ENCODE results near the gene CACNA1B. TPM values are rescaled to one million over a fixed set of nuclear protein-coding genes. Genes with fewer than 3 reads are reported as not detected.

Gene CACNA1B
- total and polyA plus RNA-seq, 2 donors from 2014 or later = 0.03 TPM; not detected in 1

DNA sequence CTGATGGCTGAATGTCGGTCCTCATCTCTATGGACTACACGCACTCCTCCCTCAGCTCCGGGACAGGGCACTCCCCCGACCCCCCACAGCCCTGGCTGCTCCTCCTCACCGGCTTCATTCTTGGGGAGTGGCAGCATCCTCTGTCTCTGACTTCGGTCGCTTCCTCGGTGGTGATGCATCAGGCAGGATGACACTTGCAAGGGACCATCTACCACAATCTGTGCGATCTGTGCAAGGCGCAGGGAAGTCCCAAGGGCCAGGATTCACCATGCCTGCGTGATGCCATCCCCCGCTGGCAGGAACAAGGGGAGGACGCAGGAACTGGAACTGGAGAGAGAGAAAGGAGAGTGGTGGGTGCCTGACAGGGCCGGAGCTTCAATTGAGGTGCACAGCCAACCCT is 2.2 kb upstream of the CACNA1B start:
- H3K9me3 ChIP-seq (ENCODE audit: control insufficient read depth in 2 of 3, insufficient read depth in 1 of 3, low read length in 3 of 3) = no peaks in the 10 kb centered on the region
- DNase-seq = no peak
- FAIRE-seq = no peak
- no peaks in the 10 kb centered on the region for H3K36me3 ChIP-seq (ENCODE audit: control insufficient read depth in 2 of 3, insufficient read depth in 3 of 3, low read length in 3 of 3)
- intact Hi-C loops (cut with DNase I) = no loop called here
- H3K4me3 ChIP-seq (ENCODE audit: low read length in 3 of 3) = no peak overlapping the region
- H3K9ac ChIP-seq (ENCODE audit: low read length in 3 of 3) = no peak overlapping the region
- TF ChIP-seq, protein P1, sequence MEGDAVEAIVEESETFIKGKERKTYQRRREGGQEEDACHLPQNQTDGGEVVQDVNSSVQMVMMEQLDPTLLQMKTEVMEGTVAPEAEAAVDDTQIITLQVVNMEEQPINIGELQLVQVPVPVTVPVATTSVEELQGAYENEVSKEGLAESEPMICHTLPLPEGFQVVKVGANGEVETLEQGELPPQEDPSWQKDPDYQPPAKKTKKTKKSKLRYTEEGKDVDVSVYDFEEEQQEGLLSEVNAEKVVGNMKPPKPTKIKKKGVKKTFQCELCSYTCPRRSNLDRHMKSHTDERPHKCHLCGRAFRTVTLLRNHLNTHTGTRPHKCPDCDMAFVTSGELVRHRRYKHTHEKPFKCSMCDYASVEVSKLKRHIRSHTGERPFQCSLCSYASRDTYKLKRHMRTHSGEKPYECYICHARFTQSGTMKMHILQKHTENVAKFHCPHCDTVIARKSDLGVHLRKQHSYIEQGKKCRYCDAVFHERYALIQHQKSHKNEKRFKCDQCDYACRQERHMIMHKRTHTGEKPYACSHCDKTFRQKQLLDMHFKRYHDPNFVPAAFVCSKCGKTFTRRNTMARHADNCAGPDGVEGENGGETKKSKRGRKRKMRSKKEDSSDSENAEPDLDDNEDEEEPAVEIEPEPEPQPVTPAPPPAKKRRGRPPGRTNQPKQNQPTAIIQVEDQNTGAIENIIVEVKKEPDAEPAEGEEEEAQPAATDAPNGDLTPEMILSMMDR (IDR thresholded peaks at IDR 0.05; ENCODE audit: borderline replicate concordance, extremely low read depth, insufficient read depth) = no peak
- H3K27me3 ChIP-seq (ENCODE audit: control insufficient read depth, insufficient read depth, low read length) = peaks cover 2% of the 10 kb centered on the region
- H3K27ac ChIP-seq (ENCODE audit: low read depth in 2 of 2, low read length in 2 of 2) = no peak overlapping the region
- peaks cover 0 to 4% (median 0%) of the 10 kb centered on the region in 3 donors for H3K4me1 ChIP-seq (ENCODE audit: control insufficient read depth in 2 of 3, insufficient read depth in 2 of 3, low read depth in 1 of 3, low read length in 3 of 3)

DNA sequence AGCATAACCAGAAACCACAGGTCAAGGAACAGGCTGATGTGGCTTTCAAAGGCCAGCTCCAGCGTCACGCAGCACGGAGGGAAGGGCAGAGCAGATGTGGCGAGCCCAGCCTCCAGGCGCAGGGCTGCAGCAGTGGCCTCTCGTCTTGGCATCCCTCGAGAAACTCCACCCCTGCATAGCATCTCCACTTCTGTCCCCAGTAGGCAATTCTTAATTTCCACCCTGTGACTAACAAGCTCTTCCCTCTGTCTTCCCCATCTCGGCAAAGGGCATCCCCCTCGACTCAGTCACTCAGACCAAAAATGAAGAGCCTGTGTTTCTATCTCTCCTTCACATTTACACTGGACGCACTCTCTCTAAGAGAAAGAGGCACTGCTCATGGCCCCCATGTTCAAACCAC is 1.7 kb upstream of the CACNA1B start:
- intact Hi-C loops (cut with DNase I) = no loop called here
- Histone ChIP-seq H3K9ac (ENCODE audit: low read length in 3 of 3) (no peak overlapping the region), H3K27ac (ENCODE audit: low read depth in 2 of 2, low read length in 2 of 2) (no peak overlapping the region), H3K36me3 (ENCODE audit: control insufficient read depth in 2 of 3, insufficient read depth in 3 of 3, low read length in 3 of 3) (no peaks in the 10 kb centered on the region), H3K4me3 (ENCODE audit: low read length in 3 of 3) (no peak overlapping the region), H3K9me3 (ENCODE audit: control insufficient read depth in 2 of 3, insufficient read depth in 1 of 3, low read length in 3 of 3) (no peaks in the 10 kb centered on the region), H3K27me3 (ENCODE audit: control insufficient read depth, insufficient read depth, low read length) (peaks cover 2% of the 10 kb centered on the region), H3K4me1 (ENCODE audit: control insufficient read depth in 2 of 3, insufficient read depth in 2 of 3, low read depth in 1 of 3, low read length in 3 of 3) (peaks cover 0 to 4% (median 0%) of the 10 kb centered on the region in 3 donors)
- TF ChIP-seq, protein P1 (IDR thresholded peaks at IDR 0.05; ENCODE audit: borderline replicate concordance, extremely low read depth, insufficient read depth) = no peak
- DNase-seq (no peak), FAIRE-seq (no peak)

DNA sequence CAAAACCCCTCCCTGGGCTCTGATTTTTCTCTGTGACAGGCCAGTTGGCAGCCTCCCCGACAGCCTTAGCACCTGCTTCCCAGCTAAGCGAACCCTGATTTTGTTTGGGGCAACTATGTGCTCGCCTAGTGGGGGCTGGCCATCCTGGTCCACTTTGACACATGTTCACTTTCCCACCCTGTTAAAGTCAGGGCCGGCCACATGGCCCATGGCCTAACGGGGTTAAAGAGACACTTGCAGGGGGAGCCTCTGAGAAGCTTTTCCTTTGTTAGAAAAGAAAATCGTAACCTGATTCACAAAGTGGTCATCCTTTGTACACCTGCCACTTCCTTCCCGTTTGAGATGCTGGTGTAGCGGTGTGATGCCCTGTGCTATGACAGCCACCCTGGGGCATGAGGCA is 1.3 kb upstream of the CACNA1B start:
- DNase-seq = no peak
- no peak overlapping the region for H3K4me3 ChIP-seq (ENCODE audit: low read length in 3 of 3)
- no peak overlapping the region for H3K9ac ChIP-seq (ENCODE audit: low read length in 3 of 3)
- TF ChIP-seq, protein P1 (IDR thresholded peaks at IDR 0.05; ENCODE audit: borderline replicate concordance, extremely low read depth, insufficient read depth) = no peak
- intact Hi-C loops (cut with DNase I) = no loop called here
- FAIRE-seq = no peak
- no peak overlapping the region for H3K27ac ChIP-seq (ENCODE audit: low read depth in 2 of 2, low read length in 2 of 2)
- peaks cover 0 to 4% (median 0%) of the 10 kb centered on the region in 3 donors for H3K4me1 ChIP-seq (ENCODE audit: control insufficient read depth in 2 of 3, insufficient read depth in 2 of 3, low read depth in 1 of 3, low read length in 3 of 3)
- peaks cover 2% of the 10 kb centered on the region for H3K27me3 ChIP-seq (ENCODE audit: control insufficient read depth, insufficient read depth, low read length)
- H3K36me3 ChIP-seq (ENCODE audit: control insufficient read depth in 2 of 3, insufficient read depth in 3 of 3, low read length in 3 of 3) = no peaks in the 10 kb centered on the region
- no peaks in the 10 kb centered on the region for H3K9me3 ChIP-seq (ENCODE audit: control insufficient read depth in 2 of 3, insufficient read depth in 1 of 3, low read length in 3 of 3)

DNA sequence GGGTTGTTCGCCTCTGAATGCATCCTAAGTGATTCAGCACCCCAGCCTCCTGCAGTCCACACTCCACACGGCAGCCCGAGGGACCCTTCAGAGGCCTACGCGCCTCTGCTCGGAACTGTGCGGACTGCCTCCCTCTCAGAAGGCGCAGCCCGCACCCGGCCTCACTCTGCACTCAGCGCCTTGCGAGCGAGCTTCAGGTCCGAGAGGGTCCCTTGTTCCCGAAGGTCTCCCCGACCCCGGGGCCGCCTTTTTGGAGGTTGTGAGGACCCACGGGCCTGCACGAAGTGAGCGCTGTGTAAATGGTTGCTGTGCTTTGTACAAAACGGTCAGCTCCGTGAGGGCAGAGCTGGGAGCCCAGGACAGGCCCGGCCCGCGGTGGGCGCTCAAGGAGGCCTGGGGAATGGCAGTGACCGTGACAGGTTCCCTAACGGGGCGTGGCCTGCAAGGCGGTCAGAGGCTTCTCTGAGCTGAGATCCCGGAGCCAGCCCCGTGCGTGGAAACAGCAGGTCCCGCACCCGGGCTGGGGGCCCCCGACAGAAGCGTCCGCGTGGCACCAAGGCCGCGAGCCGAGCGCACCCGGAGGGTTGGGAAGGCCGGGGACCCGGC is 698 bp upstream of the CACNA1B start:
- H3K27ac ChIP-seq (ENCODE audit: low read depth in 2 of 2, low read length in 2 of 2) = no peak overlapping the region
- no peak overlapping the region for H3K9ac ChIP-seq (ENCODE audit: low read length in 3 of 3)
- H3K4me1 ChIP-seq (ENCODE audit: control insufficient read depth in 2 of 3, insufficient read depth in 2 of 3, low read depth in 1 of 3, low read length in 3 of 3) = peaks cover 0 to 4% (median 0%) of the 10 kb centered on the region in 3 donors
- no peak overlapping the region for H3K4me3 ChIP-seq (ENCODE audit: low read length in 3 of 3)
- TF ChIP-seq, protein P1 (IDR thresholded peaks at IDR 0.05; ENCODE audit: borderline replicate concordance, extremely low read depth, insufficient read depth) = no peak
- H3K9me3 ChIP-seq (ENCODE audit: control insufficient read depth in 2 of 3, insufficient read depth in 1 of 3, low read length in 3 of 3) = no peaks in the 10 kb centered on the region
- intact Hi-C loops (cut with DNase I) = no loop called here
- FAIRE-seq = no peak
- peaks cover 2% of the 10 kb centered on the region for H3K27me3 ChIP-seq (ENCODE audit: control insufficient read depth, insufficient read depth, low read length)
- H3K36me3 ChIP-seq (ENCODE audit: control insufficient read depth in 2 of 3, insufficient read depth in 3 of 3, low read length in 3 of 3) = no peaks in the 10 kb centered on the region
- DNase-seq = peak in 1 of 5 donors; percentile 58

Data from kidney (tissue), 14 donors.